Muscle of leg (tissue), 11 donors: ENCODE measurements around the gene KIF3B. TPM values are rescaled to one million over a fixed set of nuclear protein-coding genes. Genes with fewer than 3 reads are reported as not detected.
"Not testable (repeated sequence)": the region's sequence is repeated elsewhere in the genome, so short reads cannot be mapped to it uniquely, and the experiment has no call there.

Source experiments
- DNase-seq: peaks from one replicate; pipeline ENCODE4 v3.0.0; 2013
- H3K27ac ChIP-seq: one replicate; pipeline ENCODE4 v1.5.1; 2013; ENCODE audit warnings: mild to moderate bottlenecking, low read length, control low read depth
- H3K27me3 ChIP-seq: one replicate; pipeline ENCODE4 v1.6.1; 2013; ENCODE audit warnings: low read length; ENCODE audit not compliant: control insufficient read depth, insufficient read depth
- H3K36me3 ChIP-seq: one replicate; pipeline ENCODE4 v1.6.1; 2013; ENCODE audit warnings: low read length; ENCODE audit not compliant: control insufficient read depth, insufficient read depth
- H3K4me1 ChIP-seq: one replicate; pipeline ENCODE4 v1.6.1; 2013; ENCODE audit warnings: low read length; ENCODE audit not compliant: control insufficient read depth, insufficient read depth
- H3K4me3 ChIP-seq: one replicate; pipeline ENCODE4 v1.5.1; 2013; ENCODE audit warnings: low read length, control low read depth
- H3K9me3 ChIP-seq: replicated peaks from 2 replicates; pipeline ENCODE4 v1.6.1; 2013; ENCODE audit warnings: low read depth, low read length; ENCODE audit not compliant: control insufficient read depth
- WGBS: methylation state at CpG from one replicate; pipeline ENCODE4 v1.1.5; 2013; ENCODE audit warnings: missing lambda C conversion rate; ENCODE audit not compliant: insufficient coverage; 5-methylcytosine and 5-hydroxymethylcytosine counted together
- polyA plus RNA-seq, 8 donors: library from polyadenylated mRNA; unstranded; fragments of 120-200 nt; gene quantifications; one replicate each; pipeline versions ENCODE4 v1.2.1 to v1.2.3, GENCODE V29; 2013; ENCODE audit warnings: inconsistent platforms in 1 of 8, low replicate concordance in 1 of 8; ENCODE audit not compliant: insufficient read length in 8 of 8, insufficient read depth in 1 of 8
- total RNA-seq: library from RNA; stranded (reverse); fragments of 120-200 nt; gene quantifications from one replicate; pipeline ENCODE4 v1.2.4, GENCODE V29; 2013

KIF3B gene
- total and polyA plus RNA-seq, 9 donors, result 9.2 to 20.4 (median 12.8) TPM

DNA sequence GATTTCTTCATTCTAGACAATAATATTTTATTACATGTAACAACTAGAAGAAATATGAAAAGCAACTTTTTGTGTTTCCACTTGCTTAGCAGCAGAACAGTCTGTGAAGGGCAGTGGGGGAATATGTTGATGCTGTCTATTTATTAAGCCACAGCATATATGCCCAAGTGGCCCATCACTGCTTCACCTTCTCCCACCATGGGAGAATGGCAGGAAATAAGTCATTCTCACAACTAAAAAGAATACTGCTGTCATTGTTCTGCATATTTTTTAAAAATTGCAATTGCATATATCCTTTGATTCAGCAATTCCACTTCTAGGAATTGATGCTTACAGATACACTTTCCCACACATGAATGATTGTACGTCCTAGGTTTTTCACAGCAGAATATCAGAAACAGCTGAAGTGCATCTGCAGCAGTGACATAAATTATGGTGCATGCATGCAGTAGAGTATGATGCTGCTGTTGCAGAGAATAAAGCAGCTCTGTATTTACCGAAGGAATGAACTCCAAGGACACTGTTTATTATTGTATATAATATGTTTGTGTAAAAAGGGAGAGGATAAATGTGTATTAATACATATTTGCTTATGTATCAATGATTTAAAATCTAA is 26.8 kb downstream of the KIF3B start:
- H3K4me1 ChIP-seq, result no peaks in the 10 kb centered on the region
- H3K9me3 ChIP-seq, result no peaks in the 10 kb centered on the region
- H3K4me3 ChIP-seq, result no peak overlapping the region
- no peak overlapping the region for H3K27ac ChIP-seq
- DNase-seq, result no peak
- no peaks in the 10 kb centered on the region for H3K27me3 ChIP-seq
- no peaks in the 10 kb centered on the region for H3K36me3 ChIP-seq
- WGBS, result no CpG with 5 or more reads among the region's 2 CpGs

GRCh38 chr20:32312718-32313424 is 35.4 kb downstream of the KIF3B start:
- Histone ChIP-seq H3K9me3 (no peaks in the 10 kb centered on the region), H3K36me3 (peaks cover 36% of the 10 kb centered on the region), H3K27me3 (no peaks in the 10 kb centered on the region), H3K27ac (no peak overlapping the region), H3K4me1 (peaks cover 3% of the 10 kb centered on the region), H3K4me3 (no peak overlapping the region)
- DNase-seq, result no peak
- WGBS, result 60% methylated on average over 1 of the region's 3 CpGs

DNA sequence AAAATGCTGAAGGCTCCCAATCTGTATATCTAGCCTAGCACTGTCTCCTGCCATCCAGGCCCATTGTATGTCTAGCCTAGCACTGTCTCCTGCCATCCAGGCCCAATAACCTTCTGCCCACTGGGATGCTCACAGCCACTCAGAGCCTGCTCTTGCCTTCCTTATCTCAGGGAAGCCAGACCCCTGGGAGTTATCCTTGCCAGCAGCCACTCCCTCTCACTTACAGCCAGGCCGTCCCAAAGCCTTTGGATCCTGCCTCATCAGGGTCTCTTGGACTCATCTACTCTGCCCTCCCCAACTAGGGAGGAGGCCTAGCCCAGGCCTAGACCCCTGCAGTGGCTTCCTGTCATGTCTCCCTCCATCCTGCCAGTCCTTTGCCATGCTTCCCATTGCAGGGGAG is 37.3 kb downstream of the KIF3B start:
- Histone ChIP-seq H3K36me3 (peaks cover 35% of the 10 kb centered on the region), H3K27ac (no peak overlapping the region), H3K4me1 (peaks cover 3% of the 10 kb centered on the region), H3K9me3 (no peaks in the 10 kb centered on the region), H3K4me3 (no peak overlapping the region), H3K27me3 (no peaks in the 10 kb centered on the region)
- no peak for DNase-seq
- 44% methylated on average over 1 of the region's 1 CpG for WGBS

GRCh38 chr20:32315399-32315798 is 37.9 kb downstream of the KIF3B start:
- peaks cover 29% of the 10 kb centered on the region for H3K36me3 ChIP-seq
- no peak for DNase-seq
- WGBS, result 100% methylated on average over 1 of the region's 3 CpGs

DNA sequence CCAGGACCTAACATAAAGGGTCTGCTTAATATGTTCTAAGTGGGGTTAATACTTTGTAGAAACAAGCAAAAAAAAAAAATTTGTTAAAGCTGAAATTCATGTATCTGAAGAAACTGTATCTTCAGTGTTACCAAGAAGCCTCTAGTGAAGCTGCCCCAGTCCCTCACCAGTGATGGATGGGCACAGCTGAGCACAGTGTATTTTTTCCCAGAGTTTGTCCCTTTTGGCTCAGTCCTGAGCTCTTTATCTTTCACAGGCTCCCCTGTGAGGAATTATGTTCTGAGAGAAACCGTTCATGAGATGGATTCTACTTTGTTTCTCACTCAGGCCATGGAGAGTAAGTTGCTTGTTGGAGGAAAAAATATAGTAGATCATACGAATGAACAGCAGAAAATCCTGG is 38.4 kb downstream of the KIF3B start:
- Histone ChIP-seq H3K27ac (peak overlapping the region; percentile 15), H3K9me3 (no peaks in the 10 kb centered on the region), H3K27me3 (no peaks in the 10 kb centered on the region), H3K4me3 (no peak overlapping the region), H3K36me3 (peaks cover 24% of the 10 kb centered on the region), H3K4me1 (peaks cover 3% of the 10 kb centered on the region)
- 67% methylated on average over 1 of the region's 2 CpGs for WGBS
- peak; percentile 61 for DNase-seq

More at GRCh38 chr20:32315399-32315798, 37.9 kb downstream of the KIF3B start:
- no peaks in the 10 kb centered on the region for H3K9me3 ChIP-seq
- no peaks in the 10 kb centered on the region for H3K27me3 ChIP-seq
- H3K27ac ChIP-seq, result peak overlapping the region; percentile 15
- H3K4me1 ChIP-seq, result peaks cover 3% of the 10 kb centered on the region
- H3K4me3 ChIP-seq, result no peak overlapping the region

- H3K36me3 ChIP-seq, result peaks cover 23% of the 10 kb centered on the region
- 89% methylated on average over 4 of the region's 7 CpGs for WGBS
- H3K27me3 ChIP-seq, result no peaks in the 10 kb centered on the region
- no peak for DNase-seq
- H3K9me3 ChIP-seq, result no peaks in the 10 kb centered on the region
- H3K4me3 ChIP-seq, result no peak overlapping the region
- no peak overlapping the region for H3K27ac ChIP-seq
- H3K4me1 ChIP-seq, result peaks cover 3% of the 10 kb centered on the region
Observed at GRCh38 chr20:32316667-32317066, 39.2 kb downstream of the KIF3B start.

DNA sequence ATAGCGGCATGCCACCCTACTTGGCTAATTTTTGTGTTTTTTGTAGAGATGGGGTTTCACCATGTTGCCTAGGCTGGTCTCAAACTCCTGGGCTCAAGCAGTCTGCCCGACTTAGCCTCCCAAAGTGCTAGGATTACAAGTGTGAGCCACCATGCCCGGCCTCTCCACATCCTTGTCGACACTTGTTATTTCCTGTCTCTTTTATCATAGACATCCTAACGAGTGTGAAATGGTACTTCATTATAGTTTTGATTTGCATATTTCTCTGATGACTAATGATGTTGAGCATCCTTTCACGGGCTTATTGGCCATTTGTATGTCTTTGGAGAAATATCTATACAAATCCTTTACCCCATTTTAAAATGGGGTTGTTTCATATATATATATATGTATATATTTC is 41.6 kb downstream of the KIF3B start:
- no peak for DNase-seq
- Histone ChIP-seq H3K36me3 (peaks cover 17% of the 10 kb centered on the region), H3K4me3 (no peak overlapping the region), H3K9me3 (no peaks in the 10 kb centered on the region), H3K27ac (no peak overlapping the region), H3K27me3 (no peaks in the 10 kb centered on the region), H3K4me1 (peaks cover 3% of the 10 kb centered on the region)
- WGBS, result no CpG with 5 or more reads among the region's 6 CpGs

GRCh38 chr20:32320305-32320704 is 42.9 kb downstream of the KIF3B start:
- H3K4me1 ChIP-seq, result no peaks in the 10 kb centered on the region
- H3K27me3 ChIP-seq, result no peaks in the 10 kb centered on the region
- H3K27ac ChIP-seq, result no peak overlapping the region
- no peaks in the 10 kb centered on the region for H3K9me3 ChIP-seq
- peaks cover 10% of the 10 kb centered on the region for H3K36me3 ChIP-seq
- H3K4me3 ChIP-seq, result no peak overlapping the region
- DNase-seq, result no peak
- no CpG with 5 or more reads among the region's 1 CpG for WGBS

DNA sequence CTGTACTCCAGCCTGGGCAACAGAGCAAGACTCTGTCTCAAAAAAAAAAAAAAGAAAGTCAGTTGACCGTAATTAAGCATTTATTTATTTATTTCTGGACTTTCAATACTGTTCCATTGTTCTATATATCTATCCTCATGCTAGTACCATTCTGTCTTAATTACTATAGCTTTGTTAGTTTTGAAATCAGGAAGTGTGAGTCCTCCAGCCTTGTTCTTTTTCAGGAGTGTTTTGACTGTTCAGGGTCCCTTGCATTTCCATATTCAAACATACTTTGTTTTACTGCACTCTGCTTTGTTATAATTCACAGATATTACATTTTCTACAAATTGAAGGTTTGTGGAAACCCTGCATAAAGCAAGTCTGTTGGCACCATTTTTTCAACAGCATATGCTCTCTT is 43.9 kb downstream of the KIF3B start:
- no peak for DNase-seq
- Histone ChIP-seq H3K4me3 (no peak overlapping the region), H3K27me3 (no peaks in the 10 kb centered on the region), H3K4me1 (no peaks in the 10 kb centered on the region), H3K9me3 (no peaks in the 10 kb centered on the region), H3K36me3 (peaks cover 13% of the 10 kb centered on the region), H3K27ac (no peak overlapping the region)
- WGBS, result no CpG with 5 or more reads among the region's 1 CpG

DNA sequence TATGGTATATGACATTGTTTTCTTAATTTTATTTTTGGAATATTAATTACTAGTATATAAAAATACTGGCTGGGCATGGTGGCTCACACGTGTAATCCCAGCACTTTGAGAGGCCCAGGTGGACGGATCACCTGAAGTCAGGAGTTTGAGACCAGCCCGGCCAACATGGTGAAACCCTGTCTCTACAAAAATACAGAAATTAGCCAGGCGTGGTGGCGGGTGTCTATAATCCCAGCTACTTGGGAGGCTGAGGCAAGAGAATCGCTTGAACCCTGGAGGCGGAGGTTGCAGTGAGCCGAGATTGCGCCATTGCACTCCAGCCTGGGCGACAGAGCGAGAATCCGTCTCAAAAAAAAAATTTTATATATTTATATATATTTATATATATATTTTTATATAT is 44.8 kb downstream of the KIF3B start:
- not testable (repeated sequence) for H3K36me3 ChIP-seq, H3K4me1 ChIP-seq, DNase-seq, H3K27me3 ChIP-seq, H3K9me3 ChIP-seq, H3K27ac ChIP-seq, H3K4me3 ChIP-seq
- WGBS, result 92% methylated on average over 2 of the region's 12 CpGs
